Breast epithelium (tissue), 4 donors: ENCODE data around the gene MRPS27. TPM values are rescaled to one million over a fixed set of nuclear protein-coding genes. Genes with fewer than 3 reads are reported as not detected.

Experiments
- DNase-seq, 2 donors: peaks; one replicate each; pipeline ENCODE4 v3.0.0-alpha.2; 2019; ENCODE audit warnings: low spot score in 2 of 2
- H3K27ac ChIP-seq, 2 donors: fragments of 200-600 bp; sonication (generic) in 1 of 2; one replicate each; pipeline ENCODE4 v1.5.1; 2016 to 2019; ENCODE audit warnings: mild to moderate bottlenecking in 1 of 2
- H3K27me3 ChIP-seq, 2 donors: fragments of 200-600 bp; sonication (generic) in 1 of 2; one replicate each; pipeline versions ENCODE4 v1.5.1 to v1.6.0; 2017 to 2019; ENCODE audit warnings: control low read depth in 1 of 2, mild to moderate bottlenecking in 1 of 2
- H3K36me3 ChIP-seq: fragments of 200-600 bp; one replicate; pipeline ENCODE4 v1.5.1; 2019
- H3K4me1 ChIP-seq, 2 donors: fragments of 200-600 bp; sonication (generic); one replicate each; pipeline ENCODE4 v1.5.1; 2016 to 2019; ENCODE audit warnings: control low read depth in 1 of 2
- H3K4me3 ChIP-seq, 3 donors: fragments of 200-600 bp; sonication (generic); 1 replicate in 2 of 3; 2 replicates in 1 of 3; pipeline ENCODE4 v1.5.1; 2016 to 2019; ENCODE audit warnings: mild to moderate bottlenecking in 3 of 3, moderate library complexity in 2 of 3
- H3K9me3 ChIP-seq, 2 donors: fragments of 200-600 bp; sonication (generic) in 1 of 2; one replicate each; pipeline ENCODE4 v1.5.1; 2016 to 2019; ENCODE audit warnings: control low read depth in 1 of 2
- POLR2A ChIP-seq: fragments of 450-650 bp; IDR thresholded peaks from one replicate; pipeline ENCODE4 v1.6.1; 2016; ENCODE audit warnings: antibody characterized with exemption, mild to moderate bottlenecking, moderate library complexity
- POLR2AphosphoS5 ChIP-seq, 3 donors: sonication (generic); formaldehyde crosslinking; IDR thresholded peaks; one replicate each; pipeline ENCODE4 v1.6.1; 2017; ENCODE audit warnings: antibody characterized with exemption in 3 of 3
- intact Hi-C: fragments of 100-400 bp; cut with DNase I; formaldehyde crosslinking; loops from one replicate; pipeline ENCODE4 v1.15.1; 2023; ENCODE audit warnings: low total_unique reads
- total RNA-seq, 3 donors: library from RNA; depleted of rRNA; stranded (reverse); fragments of >200 nt; gene quantifications; one replicate each; pipeline ENCODE4 v1.1.0, GENCODE V29; 2016
- TF ChIP-seq, protein P1 (sequence below), 3 donors: fragments of 450-650 bp; IDR thresholded peaks; one replicate each; pipeline ENCODE4 v1.5.1; 2016 to 2017; ENCODE audit warnings: antibody characterized with exemption in 3 of 3, mild to moderate bottlenecking in 3 of 3, moderate library complexity in 3 of 3

The MRPS27 gene
- total RNA-seq, 3 donors from 2014 or later: 47.8 to 71.3 (median 51.8) TPM

DNA sequence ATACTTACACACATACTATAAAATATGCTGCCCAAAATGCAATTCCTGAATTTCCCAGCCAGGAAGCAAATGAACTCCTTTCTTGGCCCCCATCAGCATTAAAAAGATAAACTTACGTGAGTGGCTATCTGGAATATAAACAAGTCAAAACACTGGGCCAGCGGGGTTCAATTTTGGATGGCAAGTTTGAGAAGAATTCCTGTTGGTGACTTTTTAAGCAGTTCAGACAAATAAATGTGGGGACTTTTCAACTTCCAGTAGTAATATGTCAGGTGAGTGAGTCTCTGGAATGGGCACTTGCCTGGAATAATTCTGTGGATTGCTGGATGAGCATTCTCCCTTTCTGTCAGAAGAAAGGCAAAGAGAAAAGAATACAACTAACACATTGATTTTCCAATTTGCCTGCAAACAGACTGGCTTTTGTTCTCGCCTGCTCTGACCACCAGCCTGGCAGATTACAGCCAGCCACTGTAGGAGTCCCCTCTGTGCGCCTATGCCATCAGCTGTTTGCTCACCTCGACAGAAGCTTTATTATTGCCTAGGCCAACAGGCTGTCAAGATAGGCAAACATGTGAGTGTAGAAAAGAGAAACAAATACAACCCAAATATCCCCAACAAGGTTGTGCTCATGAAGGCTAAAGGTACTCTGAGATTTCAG is 78.6 kb downstream of the MRPS27 start:
- Histone ChIP-seq H3K27me3 (no peaks in the 10 kb centered on the region), H3K4me3 (no peak overlapping the region), H3K4me1 (peaks cover 0 to 6% of the 10 kb centered on the region in 2 donors), H3K36me3 (no peaks in the 10 kb centered on the region), H3K27ac (peak overlapping the region; percentile 4 to 6), H3K9me3 (no peaks in the 10 kb centered on the region)
- intact Hi-C loops: no loop called here
- TF ChIP-seq, protein P1, sequence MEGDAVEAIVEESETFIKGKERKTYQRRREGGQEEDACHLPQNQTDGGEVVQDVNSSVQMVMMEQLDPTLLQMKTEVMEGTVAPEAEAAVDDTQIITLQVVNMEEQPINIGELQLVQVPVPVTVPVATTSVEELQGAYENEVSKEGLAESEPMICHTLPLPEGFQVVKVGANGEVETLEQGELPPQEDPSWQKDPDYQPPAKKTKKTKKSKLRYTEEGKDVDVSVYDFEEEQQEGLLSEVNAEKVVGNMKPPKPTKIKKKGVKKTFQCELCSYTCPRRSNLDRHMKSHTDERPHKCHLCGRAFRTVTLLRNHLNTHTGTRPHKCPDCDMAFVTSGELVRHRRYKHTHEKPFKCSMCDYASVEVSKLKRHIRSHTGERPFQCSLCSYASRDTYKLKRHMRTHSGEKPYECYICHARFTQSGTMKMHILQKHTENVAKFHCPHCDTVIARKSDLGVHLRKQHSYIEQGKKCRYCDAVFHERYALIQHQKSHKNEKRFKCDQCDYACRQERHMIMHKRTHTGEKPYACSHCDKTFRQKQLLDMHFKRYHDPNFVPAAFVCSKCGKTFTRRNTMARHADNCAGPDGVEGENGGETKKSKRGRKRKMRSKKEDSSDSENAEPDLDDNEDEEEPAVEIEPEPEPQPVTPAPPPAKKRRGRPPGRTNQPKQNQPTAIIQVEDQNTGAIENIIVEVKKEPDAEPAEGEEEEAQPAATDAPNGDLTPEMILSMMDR (IDR thresholded peaks at IDR 0.05): no peak
- TF ChIP-seq POLR2AphosphoS5 (IDR thresholded peaks at IDR 0.05) (no peak), POLR2A (no peak)
- DNase-seq: no peak

DNA sequence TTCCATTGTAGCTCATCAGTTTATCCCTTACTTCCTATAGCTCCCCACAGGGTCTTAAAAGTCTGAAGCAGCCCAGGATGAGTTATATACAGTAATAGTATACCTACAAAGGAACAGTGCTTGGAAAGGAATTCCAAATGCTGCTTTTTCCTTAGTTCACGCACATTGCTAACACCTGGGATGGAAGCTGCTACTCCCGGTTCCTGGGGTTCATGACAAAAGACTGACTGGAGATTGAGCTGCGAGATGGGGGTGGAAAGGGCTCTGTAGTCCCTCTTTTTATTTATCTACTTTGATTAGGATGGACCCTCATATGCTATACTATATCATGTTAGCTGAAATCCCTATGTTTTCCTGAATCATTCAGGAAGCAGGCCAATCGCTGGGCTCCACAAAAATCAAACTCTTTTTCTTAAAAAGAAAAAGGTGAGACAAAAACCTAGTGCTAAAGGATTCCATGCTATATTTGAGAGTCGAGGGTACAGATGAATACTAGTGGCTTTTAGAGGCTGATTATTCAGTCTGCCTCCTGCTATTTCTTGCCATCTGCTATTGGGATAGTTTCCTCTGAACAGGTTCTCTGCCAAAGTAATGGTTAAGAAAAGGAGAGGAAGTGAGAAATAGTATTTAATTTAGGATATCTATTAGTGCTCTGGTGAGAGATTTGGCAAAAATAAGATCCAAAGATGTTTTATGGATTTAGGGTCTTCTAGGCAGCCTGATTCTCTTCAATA is 81.2 kb downstream of the MRPS27 start:
- Histone ChIP-seq H3K36me3 (no peaks in the 10 kb centered on the region), H3K4me3 (no peak overlapping the region), H3K4me1 (peaks cover 0 to 6% of the 10 kb centered on the region in 2 donors), H3K9me3 (no peaks in the 10 kb centered on the region), H3K27ac (no peak overlapping the region), H3K27me3 (no peaks in the 10 kb centered on the region)
- TF ChIP-seq, protein P1 (IDR thresholded peaks at IDR 0.05): no peak
- TF ChIP-seq POLR2AphosphoS5 (IDR thresholded peaks at IDR 0.05): no peak
- no peak for TF ChIP-seq POLR2A
- no peak for DNase-seq
- intact Hi-C loops: no loop called here

DNA sequence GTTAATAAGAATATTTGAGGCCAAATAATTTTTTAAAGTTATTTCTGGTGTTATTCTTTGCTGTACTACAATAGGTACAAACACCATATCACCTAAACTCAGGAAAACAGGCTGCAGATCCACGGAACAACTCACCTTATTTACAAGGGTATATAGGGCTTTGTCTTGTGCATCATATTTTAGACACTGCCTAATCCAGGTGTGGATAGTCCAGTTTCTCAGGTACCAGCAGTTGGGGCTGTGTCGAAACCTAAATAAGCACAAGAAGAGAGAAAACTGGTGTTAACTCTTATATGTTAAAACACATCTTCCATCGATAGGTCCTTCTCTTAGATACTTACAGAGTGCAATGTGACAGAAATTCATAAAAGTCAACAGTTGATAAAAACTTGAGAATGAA is 82.2 kb downstream of the MRPS27 start:
- H3K36me3 ChIP-seq: no peaks in the 10 kb centered on the region
- no peak overlapping the region for H3K4me3 ChIP-seq
- no peaks in the 10 kb centered on the region for H3K9me3 ChIP-seq
- TF ChIP-seq POLR2A (no peak), POLR2AphosphoS5 (IDR thresholded peaks at IDR 0.05) (no peak)
- TF ChIP-seq, protein P1 (IDR thresholded peaks at IDR 0.05): no peak
- peaks cover 0 to 6% of the 10 kb centered on the region in 2 donors for H3K4me1 ChIP-seq
- no peak overlapping the region for H3K27ac ChIP-seq
- no peak for DNase-seq
- no peaks in the 10 kb centered on the region for H3K27me3 ChIP-seq
- intact Hi-C loops: no loop called here

DNA sequence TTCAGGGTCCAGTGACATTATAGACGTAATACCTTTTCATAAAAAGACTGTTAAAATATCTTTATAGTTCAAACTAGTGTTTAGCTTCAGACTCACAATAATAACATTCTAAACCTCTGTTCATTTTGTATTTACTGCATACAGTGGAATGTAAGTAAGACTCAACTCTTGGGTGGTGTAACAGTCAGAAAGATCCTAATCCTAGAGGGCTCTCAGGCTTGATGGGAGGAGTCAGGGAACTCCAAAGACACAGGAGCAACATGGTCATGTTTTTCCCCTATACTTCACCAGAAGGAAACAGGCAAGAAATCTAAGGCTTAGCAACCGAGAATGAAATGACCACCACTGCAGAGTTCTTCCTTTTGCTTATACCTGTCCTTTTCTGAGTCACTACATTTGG is 82.6 kb downstream of the MRPS27 start:
- DNase-seq: no peak
- intact Hi-C loops: no loop called here

More for the DNA sequence above, 82.6 kb downstream of the MRPS27 start:
- Histone ChIP-seq H3K27ac (no peak overlapping the region), H3K4me3 (no peak overlapping the region), H3K9me3 (no peaks in the 10 kb centered on the region), H3K36me3 (no peaks in the 10 kb centered on the region), H3K27me3 (no peaks in the 10 kb centered on the region), H3K4me1 (peaks cover 0 to 6% of the 10 kb centered on the region in 2 donors)
- no peak for TF ChIP-seq POLR2AphosphoS5 (IDR thresholded peaks at IDR 0.05)
- TF ChIP-seq POLR2A: no peak
- TF ChIP-seq, protein P1 (IDR thresholded peaks at IDR 0.05): no peak
